Mammary epithelial cell (primary cell): ENCODE measurements around the gene ENTPD6.

Experiments used
- EZH2 ChIP-seq: IDR thresholded peaks from 2 replicates; pipeline ENCODE4 v1.6.1; 2012; ENCODE audit warnings: low read length, inconsistent platforms, borderline replicate concordance
- TF ChIP-seq, protein P1 (sequence below), 2 donors: IDR thresholded peaks in 1 of 2; conservative IDR thresholded peaks in 1 of 2; 2 replicates each; pipeline ENCODE4 v1.5.1; 2011 to 2012; ENCODE audit warnings: inconsistent platforms in 2 of 2, low read length in 2 of 2, mild to moderate bottlenecking in 2 of 2, control low read depth in 1 of 2, low read depth in 1 of 2; ENCODE audit not compliant: insufficient read depth in 1 of 2; ENCODE audit errors: extremely low read depth in 1 of 2

GRCh38 chr20:25242231-25242630, 46.7 kb downstream of the ENTPD6 start:
- TF ChIP-seq EZH2: no peak
- TF ChIP-seq, protein P1, sequence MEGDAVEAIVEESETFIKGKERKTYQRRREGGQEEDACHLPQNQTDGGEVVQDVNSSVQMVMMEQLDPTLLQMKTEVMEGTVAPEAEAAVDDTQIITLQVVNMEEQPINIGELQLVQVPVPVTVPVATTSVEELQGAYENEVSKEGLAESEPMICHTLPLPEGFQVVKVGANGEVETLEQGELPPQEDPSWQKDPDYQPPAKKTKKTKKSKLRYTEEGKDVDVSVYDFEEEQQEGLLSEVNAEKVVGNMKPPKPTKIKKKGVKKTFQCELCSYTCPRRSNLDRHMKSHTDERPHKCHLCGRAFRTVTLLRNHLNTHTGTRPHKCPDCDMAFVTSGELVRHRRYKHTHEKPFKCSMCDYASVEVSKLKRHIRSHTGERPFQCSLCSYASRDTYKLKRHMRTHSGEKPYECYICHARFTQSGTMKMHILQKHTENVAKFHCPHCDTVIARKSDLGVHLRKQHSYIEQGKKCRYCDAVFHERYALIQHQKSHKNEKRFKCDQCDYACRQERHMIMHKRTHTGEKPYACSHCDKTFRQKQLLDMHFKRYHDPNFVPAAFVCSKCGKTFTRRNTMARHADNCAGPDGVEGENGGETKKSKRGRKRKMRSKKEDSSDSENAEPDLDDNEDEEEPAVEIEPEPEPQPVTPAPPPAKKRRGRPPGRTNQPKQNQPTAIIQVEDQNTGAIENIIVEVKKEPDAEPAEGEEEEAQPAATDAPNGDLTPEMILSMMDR (conservative IDR thresholded peaks at IDR 0.05 in 1 of 2, IDR thresholded peaks at IDR 0.05 in 1 of 2; ENCODE audit: extremely low read depth in 1 of 2, insufficient read depth in 1 of 2, low read depth in 1 of 2, low read length in 2 of 2): no peak
